ENCODE measurements around the gene MAGEA11.
"Not testable (repeated sequence)": the region's sequence is repeated elsewhere in the genome, so short reads cannot be mapped to it uniquely, and the experiment has no call there.

DNA sequence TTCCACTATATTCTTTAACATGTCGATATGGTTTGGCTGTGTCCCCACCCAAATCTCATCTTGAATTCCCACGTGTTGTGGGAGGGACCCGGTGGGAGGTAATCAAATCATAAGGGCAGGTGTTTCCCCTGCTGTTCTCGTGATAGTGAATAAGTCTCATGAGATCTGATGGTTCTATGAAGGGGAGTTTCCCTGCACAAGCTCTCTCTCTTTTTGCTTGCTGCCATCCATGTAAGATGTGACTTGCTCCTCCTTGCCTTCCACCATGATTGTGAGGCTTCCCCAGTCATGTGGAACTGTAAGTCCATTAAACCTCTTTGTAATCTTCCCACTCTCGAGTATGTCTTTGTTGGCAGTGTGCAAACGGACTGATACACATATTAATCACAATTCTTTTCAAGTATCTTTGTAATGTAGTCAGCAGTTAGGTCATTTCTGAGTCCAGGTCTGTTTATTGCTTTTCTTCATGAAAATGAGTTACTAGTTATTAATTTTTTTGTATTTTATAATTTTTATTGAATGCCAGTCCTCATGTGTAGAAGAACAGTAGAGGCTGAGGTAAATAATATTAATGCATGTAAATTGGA, 19.1 kb upstream of the MAGEA11 start:
- not testable (repeated sequence) for TF ChIP-seq RBAK (tag by site-specific recombination; IDR thresholded peaks at IDR 0.05); BCL11B (tag by site-specific recombination; IDR thresholded peaks at IDR 0.05; ENCODE audit: low read depth); SCRT2 (tag by site-specific recombination; IDR thresholded peaks at IDR 0.05); ZNF23 (tag by site-specific recombination; IDR thresholded peaks at IDR 0.05; ENCODE audit: borderline replicate concordance)
- TF ChIP-seq, protein P1, sequence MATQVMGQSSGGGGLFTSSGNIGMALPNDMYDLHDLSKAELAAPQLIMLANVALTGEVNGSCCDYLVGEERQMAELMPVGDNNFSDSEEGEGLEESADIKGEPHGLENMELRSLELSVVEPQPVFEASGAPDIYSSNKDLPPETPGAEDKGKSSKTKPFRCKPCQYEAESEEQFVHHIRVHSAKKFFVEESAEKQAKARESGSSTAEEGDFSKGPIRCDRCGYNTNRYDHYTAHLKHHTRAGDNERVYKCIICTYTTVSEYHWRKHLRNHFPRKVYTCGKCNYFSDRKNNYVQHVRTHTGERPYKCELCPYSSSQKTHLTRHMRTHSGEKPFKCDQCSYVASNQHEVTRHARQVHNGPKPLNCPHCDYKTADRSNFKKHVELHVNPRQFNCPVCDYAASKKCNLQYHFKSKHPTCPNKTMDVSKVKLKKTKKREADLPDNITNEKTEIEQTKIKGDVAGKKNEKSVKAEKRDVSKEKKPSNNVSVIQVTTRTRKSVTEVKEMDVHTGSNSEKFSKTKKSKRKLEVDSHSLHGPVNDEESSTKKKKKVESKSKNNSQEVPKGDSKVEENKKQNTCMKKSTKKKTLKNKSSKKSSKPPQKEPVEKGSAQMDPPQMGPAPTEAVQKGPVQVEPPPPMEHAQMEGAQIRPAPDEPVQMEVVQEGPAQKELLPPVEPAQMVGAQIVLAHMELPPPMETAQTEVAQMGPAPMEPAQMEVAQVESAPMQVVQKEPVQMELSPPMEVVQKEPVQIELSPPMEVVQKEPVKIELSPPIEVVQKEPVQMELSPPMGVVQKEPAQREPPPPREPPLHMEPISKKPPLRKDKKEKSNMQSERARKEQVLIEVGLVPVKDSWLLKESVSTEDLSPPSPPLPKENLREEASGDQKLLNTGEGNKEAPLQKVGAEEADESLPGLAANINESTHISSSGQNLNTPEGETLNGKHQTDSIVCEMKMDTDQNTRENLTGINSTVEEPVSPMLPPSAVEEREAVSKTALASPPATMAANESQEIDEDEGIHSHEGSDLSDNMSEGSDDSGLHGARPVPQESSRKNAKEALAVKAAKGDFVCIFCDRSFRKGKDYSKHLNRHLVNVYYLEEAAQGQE (tag by site-specific recombination; IDR thresholded peaks at IDR 0.05), result not testable (repeated sequence)
- TF ChIP-seq, protein P2, sequence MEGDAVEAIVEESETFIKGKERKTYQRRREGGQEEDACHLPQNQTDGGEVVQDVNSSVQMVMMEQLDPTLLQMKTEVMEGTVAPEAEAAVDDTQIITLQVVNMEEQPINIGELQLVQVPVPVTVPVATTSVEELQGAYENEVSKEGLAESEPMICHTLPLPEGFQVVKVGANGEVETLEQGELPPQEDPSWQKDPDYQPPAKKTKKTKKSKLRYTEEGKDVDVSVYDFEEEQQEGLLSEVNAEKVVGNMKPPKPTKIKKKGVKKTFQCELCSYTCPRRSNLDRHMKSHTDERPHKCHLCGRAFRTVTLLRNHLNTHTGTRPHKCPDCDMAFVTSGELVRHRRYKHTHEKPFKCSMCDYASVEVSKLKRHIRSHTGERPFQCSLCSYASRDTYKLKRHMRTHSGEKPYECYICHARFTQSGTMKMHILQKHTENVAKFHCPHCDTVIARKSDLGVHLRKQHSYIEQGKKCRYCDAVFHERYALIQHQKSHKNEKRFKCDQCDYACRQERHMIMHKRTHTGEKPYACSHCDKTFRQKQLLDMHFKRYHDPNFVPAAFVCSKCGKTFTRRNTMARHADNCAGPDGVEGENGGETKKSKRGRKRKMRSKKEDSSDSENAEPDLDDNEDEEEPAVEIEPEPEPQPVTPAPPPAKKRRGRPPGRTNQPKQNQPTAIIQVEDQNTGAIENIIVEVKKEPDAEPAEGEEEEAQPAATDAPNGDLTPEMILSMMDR (tag by site-specific recombination; IDR thresholded peaks at IDR 0.05), result not testable (repeated sequence)
